Gastrocnemius medialis (tissue), 4 donors: Measurements from ENCODE around the gene NRL. TPM values are rescaled to one million over a fixed set of nuclear protein-coding genes. Genes with fewer than 3 reads are reported as not detected.

Experiments
- ATAC-seq, 2 donors: fragments of 150-250 bp; one replicate each; pipeline ENCODE4 v1.9.1; 2016
- DNase-seq, 2 donors: peaks; one replicate each; pipeline ENCODE4 v3.0.0-alpha.2; 2019
- H3K27ac ChIP-seq, 4 donors: fragments of 200-600 bp; sonication (generic); 1 replicate in 1 of 4; 2 replicates in 3 of 4; pipeline ENCODE4 v1.5.1; 2016 to 2018; ENCODE audit warnings: mild to moderate bottlenecking in 2 of 4, moderate library complexity in 1 of 4
- H3K27me3 ChIP-seq, 3 donors: fragments of 200-600 bp; sonication (generic) in 2 of 3; 1 replicate in 1 of 3; 2 replicates in 2 of 3; pipeline versions ENCODE4 v1.5.1 to v1.6.0; 2016 to 2019; ENCODE audit warnings: mild to moderate bottlenecking in 1 of 3, moderate library complexity in 1 of 3
- H3K36me3 ChIP-seq, 2 donors: fragments of 200-600 bp; sonication (generic) in 1 of 2; one replicate each; pipeline ENCODE4 v1.5.1; 2017 to 2018
- H3K4me1 ChIP-seq, 2 donors: fragments of 200-600 bp; sonication (generic) in 1 of 2; one replicate each; pipeline ENCODE4 v1.5.1; 2016 to 2017; ENCODE audit warnings: mild to moderate bottlenecking in 2 of 2
- H3K4me3 ChIP-seq, 4 donors: fragments of 200-600 bp; sonication (generic) in 3 of 4; 1 replicate in 1 of 4; 2 replicates in 3 of 4; pipeline ENCODE4 v1.5.1; 2016 to 2019; ENCODE audit warnings: mild to moderate bottlenecking in 2 of 4
- H3K9me3 ChIP-seq, 3 donors: fragments of 200-600 bp; sonication (generic) in 2 of 3; 1 replicate in 1 of 3; 2 replicates in 2 of 3; pipeline ENCODE4 v1.5.1; 2016 to 2019
- POLR2A ChIP-seq, 2 donors: fragments of 450-650 bp; IDR thresholded peaks; one replicate each; pipeline ENCODE4 v1.6.1; 2017; ENCODE audit warnings: antibody characterized with exemption in 2 of 2, mild to moderate bottlenecking in 2 of 2, moderate library complexity in 2 of 2
- in situ Hi-C, 4 donors: fragments of 200-750 bp; cut with MboI; loops; one replicate each; pipeline versions ENCODE4 v1.15.0 to v1.8.0; 2017; ENCODE audit warnings: low sequenced_read_pairs in 4 of 4
- intact Hi-C: fragments of 100-400 bp; cut with DNase I; formaldehyde crosslinking; loops from one replicate; pipeline ENCODE4 v1.15.1; 2023; ENCODE audit warnings: low total_unique reads
- total RNA-seq, 4 donors: library from RNA; depleted of rRNA; stranded (reverse); fragments of >200 nt; gene quantifications; one replicate each; pipeline versions ENCODE4 v1.1.0 to v1.2.3, GENCODE V29; 2016
- TF ChIP-seq, protein P1 (sequence below), 5 experiments: fragments of 450-650 bp in 3 of 5; fragments of 200-600 bp in 2 of 5; sonication (generic) in 2 of 5; IDR thresholded peaks in 4 of 5; conservative IDR thresholded peaks in 1 of 5; 1 replicate in 4 of 5; 2 replicates in 1 of 5; pipeline ENCODE4 v1.5.1; 2016 to 2019; ENCODE audit warnings: antibody characterized with exemption in 5 of 5, mild to moderate bottlenecking in 3 of 5, moderate library complexity in 3 of 5

Gene NRL
- total RNA-seq, 4 donors from 2014 or later, result 0.82 to 4.5 (median 2.4) TPM

DNA sequence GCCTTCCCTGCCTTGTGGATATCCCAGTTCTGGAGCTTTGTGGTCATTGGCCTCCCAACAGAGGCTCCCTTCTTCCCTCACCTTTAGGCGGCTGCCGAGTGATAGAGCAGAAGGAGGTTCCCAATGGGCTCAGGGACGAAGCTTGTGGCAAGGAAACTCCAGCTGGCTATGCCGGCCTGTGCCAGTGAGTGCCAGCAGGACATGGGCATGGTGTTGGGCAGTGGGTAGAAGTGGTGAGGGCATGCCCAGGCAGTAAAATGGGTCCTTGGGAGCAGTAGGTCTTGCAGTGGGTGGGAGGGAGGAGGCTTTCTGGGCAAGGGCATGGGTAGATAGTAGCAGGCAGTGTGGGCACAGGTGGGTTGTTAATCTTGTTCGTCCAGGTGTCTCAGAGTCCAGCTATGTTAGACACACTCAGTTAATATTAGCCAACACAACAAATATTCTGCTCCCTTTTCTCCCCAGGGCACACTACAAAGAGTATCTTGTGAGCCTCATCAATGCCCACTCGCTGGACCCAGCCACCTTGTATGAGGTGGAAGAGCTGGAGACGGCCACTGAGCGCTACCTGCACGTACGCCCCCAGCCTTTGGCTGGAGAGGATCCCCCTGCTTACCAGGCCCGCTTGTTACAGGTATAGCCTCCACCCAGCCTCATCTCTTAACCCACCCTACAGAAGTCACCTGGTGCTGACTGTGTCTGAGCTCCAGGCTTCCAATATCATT, 45.2 kb upstream of the NRL start:
- Histone ChIP-seq H3K9me3 (no peaks in the 10 kb centered on the region), H3K4me3 (no peak overlapping the region), H3K36me3 (peaks cover 0 to 74% of the 10 kb centered on the region in 2 donors), H3K27me3 (no peaks in the 10 kb centered on the region), H3K4me1 (peaks cover 23 to 30% of the 10 kb centered on the region in 2 donors), H3K27ac (peak overlapping the region; percentile 85 to 90 (median 89))
- DNase-seq (no peak), ATAC-seq (no peak)
- TF ChIP-seq, protein P1, sequence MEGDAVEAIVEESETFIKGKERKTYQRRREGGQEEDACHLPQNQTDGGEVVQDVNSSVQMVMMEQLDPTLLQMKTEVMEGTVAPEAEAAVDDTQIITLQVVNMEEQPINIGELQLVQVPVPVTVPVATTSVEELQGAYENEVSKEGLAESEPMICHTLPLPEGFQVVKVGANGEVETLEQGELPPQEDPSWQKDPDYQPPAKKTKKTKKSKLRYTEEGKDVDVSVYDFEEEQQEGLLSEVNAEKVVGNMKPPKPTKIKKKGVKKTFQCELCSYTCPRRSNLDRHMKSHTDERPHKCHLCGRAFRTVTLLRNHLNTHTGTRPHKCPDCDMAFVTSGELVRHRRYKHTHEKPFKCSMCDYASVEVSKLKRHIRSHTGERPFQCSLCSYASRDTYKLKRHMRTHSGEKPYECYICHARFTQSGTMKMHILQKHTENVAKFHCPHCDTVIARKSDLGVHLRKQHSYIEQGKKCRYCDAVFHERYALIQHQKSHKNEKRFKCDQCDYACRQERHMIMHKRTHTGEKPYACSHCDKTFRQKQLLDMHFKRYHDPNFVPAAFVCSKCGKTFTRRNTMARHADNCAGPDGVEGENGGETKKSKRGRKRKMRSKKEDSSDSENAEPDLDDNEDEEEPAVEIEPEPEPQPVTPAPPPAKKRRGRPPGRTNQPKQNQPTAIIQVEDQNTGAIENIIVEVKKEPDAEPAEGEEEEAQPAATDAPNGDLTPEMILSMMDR (IDR thresholded peaks at IDR 0.05 in 4 of 5, conservative IDR thresholded peaks at IDR 0.05 in 1 of 5), result no peak
- TF ChIP-seq POLR2A (IDR thresholded peaks at IDR 0.05), result no peak
- intact Hi-C loops, result loop anchor here (2.0 to 10.0 kb wide), 4 partner anchors 45 to 135 kb away; partner anchors contain the start of genes DCAF11, DHRS1, NOP9 and NRL
- in situ Hi-C loops, result loop anchor here in 1 of 4 donors (5.0 kb wide), 1 partner anchor 103 kb away; no protein-coding TSS in a partner anchor

GRCh38 chr14:24157331-24157730, 42.6 kb upstream of the NRL start:
- DNase-seq, result no peak
- Histone ChIP-seq H3K36me3 (peaks cover 0 to 68% of the 10 kb centered on the region in 2 donors), H3K4me3 (no peak overlapping the region), H3K27ac (no peak overlapping the region), H3K4me1 (peaks cover 12 to 19% of the 10 kb centered on the region in 2 donors), H3K9me3 (no peaks in the 10 kb centered on the region), H3K27me3 (no peaks in the 10 kb centered on the region)
- intact Hi-C loops (no loop called here), in situ Hi-C loops (no loop called here)
- ATAC-seq, result no peak
- TF ChIP-seq POLR2A (IDR thresholded peaks at IDR 0.05), result no peak
- TF ChIP-seq, protein P1 (IDR thresholded peaks at IDR 0.05 in 4 of 5, conservative IDR thresholded peaks at IDR 0.05 in 1 of 5), result no peak

DNA sequence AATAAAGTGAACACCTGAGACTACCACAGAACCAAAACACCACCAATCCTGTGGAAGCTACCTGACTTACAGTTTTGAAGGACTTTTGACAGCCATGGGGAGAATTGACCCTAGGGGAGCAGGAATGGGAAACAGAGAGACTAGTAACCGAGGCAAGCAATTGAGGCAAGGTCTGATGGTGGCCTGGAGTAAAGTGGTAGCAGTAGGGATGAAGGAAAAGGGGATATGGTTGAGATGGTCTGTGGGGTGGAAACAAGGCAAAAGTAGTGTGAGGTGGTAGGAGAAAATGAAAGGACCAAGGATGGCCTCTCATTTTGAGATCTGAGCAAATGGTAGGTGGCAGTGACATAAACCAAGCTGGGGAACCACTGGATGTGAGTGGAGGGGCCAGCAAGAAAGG, 42.1 kb upstream of the NRL start:
- peaks cover 7 to 14% of the 10 kb centered on the region in 2 donors for H3K4me1 ChIP-seq
- in situ Hi-C loops, result no loop called here
- no peaks in the 10 kb centered on the region for H3K9me3 ChIP-seq
- no peak overlapping the region for H3K4me3 ChIP-seq
- H3K27ac ChIP-seq, result no peak overlapping the region
- peaks cover 0 to 73% of the 10 kb centered on the region in 2 donors for H3K36me3 ChIP-seq
- no peak for DNase-seq
- no peaks in the 10 kb centered on the region for H3K27me3 ChIP-seq
- intact Hi-C loops, result no loop called here
- TF ChIP-seq POLR2A (IDR thresholded peaks at IDR 0.05), result no peak
- TF ChIP-seq, protein P1 (IDR thresholded peaks at IDR 0.05 in 4 of 5, conservative IDR thresholded peaks at IDR 0.05 in 1 of 5), result no peak
- no peak for ATAC-seq

DNA sequence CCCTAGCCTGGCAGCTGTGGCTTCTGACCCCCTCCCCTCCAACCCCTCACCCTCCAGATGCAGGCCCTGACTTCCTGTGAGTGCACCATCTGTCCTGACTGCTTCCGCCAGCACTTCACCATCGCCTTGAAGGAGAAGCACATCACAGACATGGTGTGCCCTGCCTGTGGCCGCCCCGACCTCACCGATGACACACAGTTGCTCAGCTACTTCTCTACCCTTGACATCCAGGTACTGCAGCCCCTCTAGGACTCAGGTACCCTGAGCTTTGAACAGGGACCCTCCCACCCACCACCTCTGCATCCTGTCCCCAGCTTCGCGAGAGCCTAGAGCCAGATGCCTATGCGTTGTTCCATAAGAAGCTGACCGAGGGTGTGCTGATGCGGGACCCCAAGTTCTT, 40.4 kb upstream of the NRL start:
- DNase-seq, result no peak
- in situ Hi-C loops, result no loop called here
- Histone ChIP-seq H3K4me1 (no peaks in the 10 kb centered on the region), H3K36me3 (peaks cover 0 to 82% of the 10 kb centered on the region in 2 donors), H3K27ac (no peak overlapping the region), H3K9me3 (no peaks in the 10 kb centered on the region), H3K4me3 (no peak overlapping the region), H3K27me3 (no peaks in the 10 kb centered on the region)
- TF ChIP-seq POLR2A (IDR thresholded peaks at IDR 0.05), result no peak
- TF ChIP-seq, protein P1 (IDR thresholded peaks at IDR 0.05 in 4 of 5, conservative IDR thresholded peaks at IDR 0.05 in 1 of 5), result no peak
- no peak for ATAC-seq
- intact Hi-C loops, result no loop called here
